OCI-M2 (cell line): ENCODE results near the gene PADI3.
"Not testable (repeated sequence)": the region's sequence is repeated elsewhere in the genome, so short reads cannot be mapped to it uniquely, and the experiment has no call there.

Experiments
- DNase-seq: peaks from one replicate; lab custom pipeline; 2025; ENCODE audit not compliant: unreplicated experiment; lab: John Stamatoyannopoulos, UW

The PADI3 gene

DNA sequence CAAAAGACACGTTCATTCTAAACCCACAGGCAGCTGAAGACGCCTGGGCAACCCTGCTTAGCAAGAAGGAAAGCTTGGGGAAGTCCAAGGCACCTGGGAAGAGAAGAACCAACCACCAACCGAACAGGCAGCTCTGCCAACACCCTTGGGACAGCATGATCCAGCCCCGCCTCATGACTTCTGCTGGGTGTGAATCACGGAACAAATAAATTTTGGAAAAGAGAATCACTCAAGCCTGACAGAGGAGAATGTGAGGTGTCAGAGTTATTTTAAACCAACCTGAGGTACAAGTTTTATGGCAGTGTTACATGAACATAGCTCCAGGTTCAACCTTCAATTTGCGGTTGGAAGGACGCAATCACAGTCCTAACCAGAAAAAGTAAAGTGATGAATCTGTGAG lies 49.1 kb downstream of the PADI3 start:
- DNase-seq: no peak

DNA sequence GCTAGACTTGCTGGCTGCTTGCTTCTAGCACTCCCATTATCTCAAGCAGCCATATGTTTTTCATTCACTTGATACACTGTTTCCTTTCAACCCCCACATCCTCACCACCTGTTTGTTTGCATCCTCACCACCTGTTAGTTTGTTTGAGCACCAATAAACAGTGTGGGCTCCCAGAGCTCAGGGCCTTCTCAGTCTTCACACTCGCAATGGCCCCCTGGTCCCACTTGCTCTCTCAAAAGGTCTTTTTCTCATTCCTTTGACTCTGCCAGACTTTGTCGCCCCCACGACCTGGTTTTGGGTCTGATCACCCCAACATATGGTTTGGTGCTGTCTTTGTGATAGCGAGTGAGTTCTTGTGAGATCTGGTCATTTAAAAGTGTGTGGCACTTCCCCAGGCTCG lies 52.9 kb downstream of the PADI3 start:
- no peak for DNase-seq

DNA sequence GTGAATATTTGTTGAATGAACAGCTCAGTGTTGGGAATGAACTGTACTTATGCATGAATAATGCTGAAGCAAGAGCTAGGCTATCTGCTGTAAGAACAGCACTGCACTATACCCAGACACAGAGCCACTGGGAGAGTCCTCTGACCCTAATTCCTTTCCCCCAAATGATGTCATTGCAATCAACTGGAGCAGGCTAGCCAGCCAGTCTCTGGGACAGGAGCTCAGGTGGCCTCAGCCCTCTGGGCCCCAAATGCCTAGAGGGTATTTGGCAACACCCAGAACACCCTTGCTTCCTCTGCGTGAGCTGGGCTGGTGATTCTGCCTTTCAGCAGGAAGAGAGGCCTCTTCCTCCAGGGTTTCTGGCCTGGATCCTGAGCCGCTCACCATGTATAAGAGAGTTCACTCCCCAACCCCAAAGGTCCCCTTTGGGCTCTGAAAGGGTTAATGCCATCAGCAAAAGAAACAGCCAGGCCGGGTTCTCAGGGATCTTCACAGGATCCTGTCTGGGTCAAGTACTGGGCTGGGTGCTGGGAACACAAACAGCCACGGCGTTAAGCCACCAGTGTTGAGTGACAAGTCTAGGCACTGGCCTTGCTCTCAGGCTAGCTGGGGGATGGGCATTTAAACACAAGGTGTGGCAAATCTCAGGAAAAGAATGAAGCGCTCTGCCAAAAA lies 55.4 kb downstream of the PADI3 start:
- no peak for DNase-seq

DNA sequence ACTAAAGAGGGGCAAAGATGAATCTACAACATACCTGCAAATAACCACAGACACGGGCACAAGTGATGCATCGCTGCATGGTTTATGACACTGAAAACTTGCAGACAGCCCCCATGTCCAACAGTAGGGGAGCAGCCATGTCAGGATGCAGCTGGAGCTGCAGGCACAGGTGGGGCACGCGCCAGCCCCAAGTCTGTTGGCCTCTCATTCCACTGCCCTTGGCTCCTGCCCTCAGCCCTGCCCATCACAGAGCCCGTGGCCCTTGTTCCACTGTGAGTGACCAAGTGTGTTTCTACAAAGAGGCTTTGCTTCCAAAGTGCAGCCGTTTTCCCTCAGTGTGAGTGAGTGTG lies 55.9 kb downstream of the PADI3 start:
- DNase-seq: no peak

DNA sequence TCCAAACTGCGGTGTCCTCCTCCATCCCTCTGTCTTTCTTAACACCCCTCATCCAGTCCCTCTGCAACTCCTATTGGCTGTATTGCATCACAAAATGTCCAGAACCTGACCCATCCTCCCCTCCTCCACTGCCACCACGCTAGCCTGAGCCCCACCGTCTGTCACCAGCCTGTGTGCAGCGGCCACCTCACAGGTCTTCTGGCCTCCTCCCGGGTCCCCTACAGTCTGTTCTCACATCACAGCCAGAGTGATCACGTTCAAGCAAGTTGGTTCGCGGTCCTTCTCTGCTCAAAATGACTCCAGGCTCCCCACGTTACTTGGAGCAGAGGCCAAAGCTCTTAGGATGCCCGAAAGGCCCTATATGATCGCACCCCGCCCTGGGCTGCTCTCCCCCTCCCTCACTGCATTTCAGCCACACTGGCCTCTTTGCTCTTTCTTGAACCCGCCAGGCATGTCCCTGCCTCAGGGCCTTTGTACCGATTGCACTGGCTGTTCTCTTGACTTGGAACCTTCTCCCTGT lies 56.7 kb downstream of the PADI3 start:
- DNase-seq: no peak

DNA sequence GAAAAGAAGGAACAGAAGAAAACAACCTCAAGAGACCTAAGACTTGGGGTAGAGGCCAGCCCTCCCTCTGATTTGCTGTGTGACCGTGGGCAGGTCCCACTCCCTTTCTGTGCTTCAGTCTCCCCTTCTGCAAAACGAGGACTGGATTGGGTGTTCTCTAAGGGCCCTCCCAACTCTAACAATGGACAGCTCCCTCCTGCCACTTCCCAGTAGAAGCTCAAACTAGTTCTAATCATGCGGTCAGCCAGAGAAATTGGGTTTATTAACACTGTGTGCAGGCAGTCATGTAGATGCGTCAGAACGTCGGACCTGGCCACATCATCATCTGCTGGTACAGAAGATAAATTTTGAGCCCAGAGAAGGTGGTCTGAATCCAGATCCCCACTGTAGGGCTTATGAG lies 57.5 kb downstream of the PADI3 start:
- no peak for DNase-seq

DNA sequence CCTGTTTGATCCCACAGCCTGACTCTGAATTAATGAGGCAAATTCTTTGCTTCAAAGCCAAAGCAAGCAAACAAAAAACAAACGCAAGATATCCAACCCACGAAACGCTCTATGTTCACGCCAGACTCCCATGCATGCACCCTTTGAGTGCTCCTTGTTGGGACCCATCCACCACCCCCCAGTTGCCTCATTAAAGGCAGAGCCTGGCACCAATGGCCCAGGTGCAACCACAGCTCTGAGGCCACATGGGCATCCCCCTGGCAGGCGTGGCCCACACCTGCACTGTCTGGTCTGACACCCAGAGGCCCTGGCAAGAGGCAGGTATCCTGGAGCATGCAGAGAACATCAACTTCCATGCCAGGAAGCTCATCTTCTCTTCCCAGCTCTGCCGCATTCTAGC lies 58.0 kb downstream of the PADI3 start:
- DNase-seq: no peak

DNA sequence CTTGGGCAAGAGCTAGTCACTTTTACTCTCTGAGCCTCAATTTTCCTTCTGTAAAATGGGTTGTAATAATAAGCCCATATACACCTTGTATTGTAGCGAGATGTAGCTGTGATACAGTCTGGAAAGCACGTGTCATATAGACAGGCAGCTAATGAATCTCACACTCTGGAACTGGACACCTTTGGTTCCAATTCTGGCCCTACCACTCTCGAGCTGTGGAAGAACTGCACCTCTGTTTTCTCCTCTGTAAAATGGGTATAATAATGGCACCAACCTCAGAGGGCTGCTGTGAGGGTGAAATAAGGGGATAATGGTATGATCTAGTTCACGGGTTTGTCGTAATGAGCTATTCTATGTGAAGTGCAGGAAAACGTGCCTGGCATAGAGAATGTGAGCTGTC lies 58.4 kb downstream of the PADI3 start:
- DNase-seq: no peak

DNA sequence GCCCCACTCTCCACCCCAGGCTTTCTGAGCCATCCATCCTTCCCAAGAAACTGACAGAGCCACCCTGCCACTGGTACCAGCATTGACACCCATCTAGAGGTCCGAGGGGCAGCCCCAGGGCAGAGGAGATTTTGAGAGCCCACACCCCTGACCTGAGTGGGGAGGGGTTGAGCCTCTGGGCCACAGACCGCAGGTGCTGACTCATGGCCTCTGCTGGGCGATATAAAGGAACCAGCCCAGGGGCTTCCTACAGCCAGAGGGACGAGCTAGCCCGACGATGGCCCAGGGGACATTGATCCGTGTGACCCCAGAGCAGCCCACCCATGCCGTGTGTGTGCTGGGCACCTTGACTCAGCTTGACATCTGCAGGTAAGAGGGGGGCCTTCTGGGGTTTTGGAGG lies 59.0 kb downstream of the PADI3 start, which contains the start of gene PADI4:
TSS of gene PADI4 (plus strand) at position 252 of the 400 bp plus-strand sequence. CDS start at position 278, 26 bp downstream.
- DNase-seq: no peak

DNA sequence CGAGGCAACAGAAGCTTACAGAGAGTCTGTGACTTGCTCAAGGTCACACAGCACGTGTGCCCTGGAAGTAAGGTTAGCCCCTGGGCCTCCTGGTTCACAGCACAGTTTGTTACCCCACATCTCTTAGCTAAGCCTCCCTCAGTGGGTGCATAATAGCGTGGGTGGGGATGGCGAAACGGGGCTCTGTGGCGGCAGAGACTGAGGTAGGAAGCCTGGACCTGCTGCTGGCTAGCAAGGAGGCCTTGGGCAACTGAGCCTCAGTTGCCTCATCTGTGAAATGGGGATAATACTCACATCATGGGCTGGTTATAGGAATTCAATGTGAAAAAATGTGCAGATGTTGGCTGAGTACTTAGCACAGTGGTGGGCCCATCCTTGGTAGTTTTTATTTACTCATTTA lies 59.7 kb downstream of the PADI3 start:
- no peak for DNase-seq

DNA sequence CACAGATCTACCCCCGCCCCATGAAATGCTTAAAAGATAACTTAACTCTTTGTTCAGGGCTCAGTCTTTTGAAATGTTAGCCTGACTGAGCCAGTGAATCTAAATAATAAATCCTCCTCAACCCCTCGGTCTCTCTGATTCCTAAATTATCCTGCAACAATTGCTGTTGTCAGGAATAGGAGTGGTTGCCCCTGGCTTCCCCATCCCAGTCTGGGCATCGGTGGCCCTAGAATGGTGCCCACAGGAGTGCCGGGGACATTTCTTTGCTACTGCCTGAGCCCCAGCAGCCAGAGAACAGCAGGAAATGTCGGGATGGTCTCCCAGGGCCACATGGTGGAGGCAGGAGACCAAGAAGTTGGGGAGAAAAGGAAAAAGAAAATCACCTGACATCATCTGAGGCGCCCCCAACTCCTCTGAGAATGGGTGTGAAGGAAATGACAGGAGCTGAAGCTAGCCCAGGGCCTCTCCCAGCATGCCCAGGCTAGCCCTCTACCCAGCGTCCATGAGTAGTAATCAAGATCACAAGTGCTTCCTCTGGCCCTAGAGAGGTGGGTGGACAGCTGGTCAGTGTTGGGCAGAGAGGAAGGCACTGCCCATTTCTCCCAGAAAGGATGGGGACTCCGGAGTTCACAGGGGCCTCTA lies 60.6 kb downstream of the PADI3 start:
- no peak for DNase-seq

DNA sequence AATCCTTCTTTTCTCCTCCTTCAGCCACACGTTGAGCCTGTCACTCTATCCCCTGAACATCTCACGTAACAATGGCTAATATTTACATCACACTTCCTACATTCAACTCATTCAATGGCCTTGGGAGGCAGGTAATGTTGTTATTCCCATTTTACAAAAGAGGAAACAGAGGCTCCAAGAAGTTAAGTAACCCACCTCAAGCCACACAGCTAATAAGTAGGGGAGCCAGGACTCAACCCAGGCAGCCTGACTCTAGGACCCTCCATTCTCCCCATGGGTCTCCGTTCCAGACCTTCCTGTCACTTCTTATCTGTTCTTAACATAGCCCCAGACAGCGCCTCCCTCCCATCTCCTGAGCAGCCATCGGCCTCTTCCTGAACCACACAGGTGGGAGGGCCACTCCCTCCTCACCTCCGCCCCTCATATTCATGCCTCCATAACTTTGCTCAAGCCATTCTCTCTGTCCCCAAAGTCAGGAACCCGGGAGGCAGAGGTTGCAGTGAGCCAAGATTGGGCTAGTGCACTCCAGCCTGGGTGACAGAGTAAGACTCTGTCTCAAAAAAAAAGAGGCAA lies 61.3 kb downstream of the PADI3 start:
- no peak for DNase-seq

DNA sequence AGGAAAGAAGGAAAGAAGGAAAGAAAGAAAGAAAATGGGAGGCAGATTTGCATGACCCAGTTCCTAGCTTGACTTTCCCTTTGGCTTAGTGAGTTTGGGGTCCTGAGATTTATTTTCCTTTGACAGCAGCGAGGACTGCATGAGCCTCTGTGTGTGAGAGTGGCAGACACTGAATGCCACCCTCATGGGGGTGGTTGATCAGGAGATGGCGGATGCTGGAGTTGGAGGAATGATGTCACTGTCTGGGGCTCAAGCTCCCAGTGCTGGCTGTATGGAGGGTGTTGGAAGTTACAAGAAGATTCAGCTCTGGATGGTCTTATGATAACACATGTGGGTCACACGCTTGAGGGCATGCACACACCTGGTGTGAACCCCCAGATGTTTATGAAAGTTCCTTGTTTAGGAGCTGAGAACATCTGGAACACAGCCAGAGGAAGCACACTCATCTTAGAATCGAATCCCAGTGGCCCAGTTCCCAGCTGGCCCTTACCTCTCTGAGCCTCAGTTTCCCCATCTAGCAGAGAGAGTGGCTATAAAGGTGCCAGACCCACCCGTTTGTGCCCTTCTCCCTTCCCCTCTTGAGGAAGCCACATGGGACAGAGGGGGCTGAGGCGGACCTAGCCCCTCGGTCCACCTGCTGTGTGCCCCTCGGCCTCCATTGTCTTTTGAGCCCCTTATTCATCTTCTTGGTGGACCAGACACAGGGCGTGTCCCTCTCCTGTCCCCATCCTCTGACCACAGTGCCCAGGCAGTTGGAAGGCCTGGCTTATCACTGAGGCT lies 64.8 kb downstream of the PADI3 start:
- no peak for DNase-seq

DNA sequence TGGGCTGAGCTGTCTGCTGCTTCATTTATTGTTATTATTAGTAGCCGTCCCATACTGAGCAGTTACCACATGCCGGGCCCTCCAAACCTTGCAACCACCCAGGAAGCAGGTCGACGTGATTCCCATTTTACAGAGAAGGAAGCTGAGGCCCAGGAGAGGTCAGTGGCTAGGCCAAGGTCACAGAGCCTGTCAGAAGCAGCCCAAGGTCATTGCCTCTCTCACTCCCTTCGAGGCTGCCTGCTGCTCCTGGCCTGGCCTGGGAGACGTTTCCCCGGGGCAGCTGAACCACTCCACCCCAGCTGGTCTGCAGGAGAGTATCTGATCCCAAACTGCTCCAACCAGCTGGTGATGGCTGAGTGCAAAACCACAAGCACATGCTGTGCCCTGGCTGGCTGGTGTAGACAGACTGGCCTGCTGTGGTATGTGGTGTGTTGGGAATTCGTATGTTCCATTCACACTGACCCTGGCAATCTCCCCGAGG lies 65.6 kb downstream of the PADI3 start:
- no peak for DNase-seq

DNA sequence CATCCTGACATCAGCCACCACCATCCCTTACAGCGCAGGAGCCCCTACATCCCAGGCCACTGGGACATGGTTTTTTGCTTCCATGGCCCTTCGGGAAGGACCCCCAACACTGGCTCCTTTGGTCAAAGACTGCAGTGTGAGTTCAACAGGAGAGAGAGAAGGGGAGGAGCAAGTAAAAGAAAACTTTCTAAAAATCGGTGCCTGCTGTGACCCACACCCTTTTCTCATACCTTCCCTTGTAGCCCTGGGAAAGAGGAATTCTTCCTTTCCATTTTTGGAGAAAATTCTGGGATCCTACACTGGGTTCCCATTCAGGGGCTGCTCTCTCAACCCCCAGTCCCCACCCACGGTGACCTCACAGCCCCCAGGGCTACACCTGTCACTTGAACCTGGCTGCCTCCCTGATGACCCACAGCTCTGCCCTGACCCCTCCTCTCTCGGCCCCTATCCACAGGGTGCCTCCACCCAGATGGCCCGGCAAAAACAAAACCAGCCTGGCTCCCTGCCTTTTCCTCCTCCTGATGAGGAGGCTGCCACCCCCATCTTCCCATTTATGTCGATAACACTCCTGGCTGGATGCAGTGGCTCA lies 66.7 kb downstream of the PADI3 start:
- DNase-seq: no peak

DNA sequence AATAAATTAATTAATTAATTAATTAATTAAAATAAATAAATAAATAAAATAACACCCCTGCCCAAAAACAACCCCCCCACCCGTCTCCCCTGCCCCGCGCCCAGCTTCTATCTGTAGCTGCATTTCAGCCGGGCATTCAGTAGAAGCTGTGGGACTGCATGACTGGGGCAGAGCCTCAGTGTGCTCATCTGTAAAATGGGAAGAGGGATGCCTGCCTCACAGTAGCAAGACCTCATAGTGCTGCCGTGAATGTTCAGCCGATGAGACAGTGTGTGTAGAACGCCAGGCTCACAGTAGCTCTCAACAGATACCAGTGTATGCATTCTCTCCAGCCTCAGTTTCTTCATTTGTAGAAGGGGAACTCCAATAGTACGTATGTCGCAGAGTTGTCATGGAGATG lies 67.8 kb downstream of the PADI3 start:
- no peak for DNase-seq

DNA sequence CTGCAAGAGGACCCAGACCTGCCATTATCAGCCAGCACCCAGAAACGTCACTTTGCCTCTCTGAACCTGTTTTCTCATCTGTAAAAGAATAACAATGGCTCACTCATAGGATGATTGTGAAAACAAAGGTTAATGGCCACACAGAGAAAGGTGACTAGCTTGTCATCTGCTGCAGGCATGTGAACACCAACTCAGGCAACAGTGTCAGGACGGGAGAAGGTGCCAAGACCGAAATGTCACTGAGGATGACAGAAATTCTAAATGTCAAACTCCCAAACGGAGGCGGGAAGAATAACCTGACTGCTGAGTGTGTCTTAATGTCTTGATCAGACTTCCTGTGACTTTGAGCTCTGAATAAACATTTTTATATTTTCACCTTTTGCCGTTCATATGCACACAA lies 69.4 kb downstream of the PADI3 start:
- DNase-seq: no peak

DNA sequence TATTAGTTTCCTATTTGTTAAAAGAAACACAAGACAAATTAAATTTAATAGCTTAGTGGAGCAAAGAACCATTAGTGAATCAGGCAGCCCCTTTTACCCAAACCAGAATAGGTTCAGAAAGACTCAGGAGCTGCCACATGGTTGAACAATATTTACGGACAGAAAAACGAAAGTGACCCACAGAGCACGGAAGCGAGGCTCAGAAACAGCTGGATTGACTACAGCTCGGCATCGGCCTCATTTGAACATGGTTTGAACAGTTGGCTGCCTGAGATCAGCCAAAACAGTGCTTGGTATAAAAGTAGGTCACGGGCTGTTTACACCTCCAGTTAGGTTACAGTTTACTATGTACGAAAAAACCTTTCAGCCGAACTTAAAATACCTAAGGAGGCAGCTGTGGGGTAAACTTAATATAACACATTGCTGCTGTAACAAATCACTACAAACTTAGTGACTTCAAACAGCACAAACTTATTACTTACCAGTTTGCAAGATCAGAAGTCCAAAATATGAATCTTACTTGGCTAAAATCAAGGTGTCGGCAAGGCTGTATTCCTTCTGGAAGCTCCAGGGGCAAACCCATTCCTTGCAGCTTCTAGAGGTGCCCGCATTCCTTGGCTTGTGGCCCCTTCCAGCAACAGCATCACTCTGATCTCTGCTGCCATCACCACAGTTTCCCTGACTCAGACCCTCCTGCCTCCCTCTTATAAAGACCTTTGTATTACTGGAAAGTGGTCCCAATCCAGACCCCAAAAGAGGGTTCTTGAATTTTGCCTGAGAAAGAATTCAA lies 70.9 kb downstream of the PADI3 start:
- no peak for DNase-seq

DNA sequence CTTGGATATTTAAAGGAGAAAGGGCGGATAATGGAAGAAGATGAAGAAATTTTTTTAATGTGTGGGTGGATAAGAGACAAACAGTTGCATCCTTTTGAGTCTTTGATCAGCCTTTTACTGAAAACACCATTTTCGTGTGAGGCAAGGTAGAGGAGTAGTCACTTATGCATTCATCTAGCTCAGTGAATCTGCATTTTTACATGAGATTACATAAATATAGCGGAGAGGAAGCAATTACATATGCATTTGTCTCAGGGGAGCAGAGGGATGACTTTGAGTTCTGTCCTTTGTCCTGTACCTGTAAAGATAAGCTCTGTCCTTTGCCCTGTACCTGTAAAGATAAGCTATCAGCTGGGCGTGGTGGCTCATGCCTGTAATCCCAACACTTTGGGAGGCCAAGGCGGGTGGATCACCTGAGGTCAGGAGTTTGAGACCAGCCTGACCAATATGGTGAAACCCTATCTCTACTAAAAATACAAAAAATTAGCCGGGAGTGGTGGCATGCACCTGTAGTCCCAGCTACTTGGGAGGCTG lies 73.0 kb downstream of the PADI3 start:
- not testable (repeated sequence) for DNase-seq

DNA sequence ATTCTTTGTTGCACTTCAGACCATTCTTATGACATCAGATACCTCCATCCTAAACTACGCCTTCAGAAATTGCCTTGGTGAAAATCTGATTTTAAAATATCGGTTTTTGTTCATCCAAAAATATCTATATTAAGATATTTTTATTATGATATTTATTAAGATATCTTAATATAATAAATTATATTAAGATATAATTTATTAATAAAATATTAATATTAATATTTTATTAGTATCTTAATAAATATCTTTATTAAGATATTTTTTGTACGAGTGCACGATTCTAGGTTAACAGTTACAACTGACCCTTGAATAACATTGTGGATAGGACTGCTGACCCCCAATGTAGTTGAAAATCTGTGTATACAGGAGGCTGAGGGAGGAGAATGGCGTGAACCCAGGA lies 80.0 kb downstream of the PADI3 start:
- DNase-seq: no peak
